B cell (primary cell): ENCODE measurements around the gene ATP2B3. TPM values are rescaled to one million over a fixed set of nuclear protein-coding genes. Genes with fewer than 3 reads are reported as not detected.

Source experiments
- ATAC-seq: fragments of 200-7000 bp; cut with Tn5 transposase; one replicate; pipeline ENCODE4 v1.10.0; 2021; ENCODE audit warnings: low read depth, mild to moderate bottlenecking, moderate number of reproducible peaks, moderate library complexity
- CTCF ChIA-PET: fragments of 350-600 bp; sonication (Branson Sonifier 250); formaldehyde crosslinking; loops from one replicate; lab custom pipeline; 2021; ENCODE audit warnings: antibody characterized with exemption, inconsistent platforms; lab: Charles Lee
- POLR2A ChIA-PET: fragments of 350-600 bp; sonication (Branson Sonifier 250); formaldehyde crosslinking; loops from one replicate; lab custom pipeline; 2021; ENCODE audit warnings: antibody characterized with exemption; lab: Charles Lee
- DNase-seq: peaks from one replicate; pipeline ENCODE4 v3.0.0; 2013
- H2AFZ ChIP-seq: 2 replicates; pipeline ENCODE4 v1.6.1; 2012; ENCODE audit warnings: mild to moderate bottlenecking, low read depth, low read length; ENCODE audit not compliant: insufficient read depth, poor library complexity, severe bottlenecking
- H3K27ac ChIP-seq, 2 donors: 1 replicate in 1 of 2; 2 replicates in 1 of 2; pipeline ENCODE4 v1.5.1; 2012 to 2013; ENCODE audit warnings: low read length in 2 of 2, mild to moderate bottlenecking in 2 of 2, moderate library complexity in 1 of 2
- H3K27me3 ChIP-seq, 4 experiments: fragments of 200-600 bp in 1 of 4; sonication (generic) in 1 of 4; replicated peaks in 1 of 4; 1 replicate in 2 of 4; 2 replicates in 2 of 4; pipeline versions ENCODE4 v1.6.1 to v1.7.0; 2013 to 2016; ENCODE audit warnings: low read length in 3 of 4, mild to moderate bottlenecking in 2 of 4, mixed read lengths in 1 of 4, moderate library complexity in 1 of 4; ENCODE audit not compliant: insufficient read depth in 4 of 4, control insufficient read depth in 3 of 4; ENCODE audit errors: control extremely low read depth in 1 of 4
- H3K36me3 ChIP-seq, 2 experiments: replicated peaks in 1 of 2; 1 replicate in 1 of 2; 2 replicates in 1 of 2; pipeline versions ENCODE4 v1.6.1 to v1.7.1; 2013; ENCODE audit warnings: low read length in 1 of 2; ENCODE audit not compliant: insufficient read depth in 2 of 2, control insufficient read depth in 1 of 2; ENCODE audit errors: control extremely low read depth in 1 of 2, extremely low read depth in 1 of 2
- H3K4me1 ChIP-seq, 2 donors: fragments of 200-600 bp in 1 of 2; sonication (generic) in 1 of 2; 1 replicate in 1 of 2; 2 replicates in 1 of 2; pipeline versions ENCODE4 v1.5.1 to v1.6.1; 2013 to 2017; ENCODE audit warnings: low read length in 2 of 2; ENCODE audit not compliant: control insufficient read depth in 2 of 2, insufficient read depth in 2 of 2
- H3K4me2 ChIP-seq: replicated peaks from 2 replicates; pipeline ENCODE3; 2012; ENCODE audit warnings: mild to moderate bottlenecking, low read depth, low read length; ENCODE audit not compliant: poor library complexity, severe bottlenecking
- H3K4me3 ChIP-seq, 5 experiments: fragments of 200-600 bp in 1 of 5; sonication (generic) in 1 of 5; 1 replicate in 3 of 5; 2 replicates in 2 of 5; pipeline versions ENCODE4 v1.5.1 to v1.7.0; 2011 to 2016; ENCODE audit warnings: low read length in 4 of 5, mild to moderate bottlenecking in 4 of 5, low read depth in 2 of 5, control low read depth in 1 of 5, moderate library complexity in 1 of 5; ENCODE audit not compliant: insufficient read depth in 1 of 5; ENCODE audit errors: control extremely low read depth in 1 of 5, extremely low read depth in 1 of 5
- H3K79me2 ChIP-seq: fragments of 200-600 bp; sonication (generic); one replicate; pipeline ENCODE4 v1.6.0; 2016; ENCODE audit warnings: low read length; ENCODE audit not compliant: control insufficient read depth, insufficient read depth
- H3K9ac ChIP-seq: fragments of 200-600 bp; sonication (generic); 2 replicates; pipeline ENCODE4 v1.6.1; 2017; ENCODE audit warnings: mild to moderate bottlenecking, low read length, moderate library complexity
- H3K9me3 ChIP-seq, 3 donors: one replicate each; pipeline versions ENCODE4 v1.6.1 to v1.7.1; 2013; ENCODE audit warnings: low read length in 2 of 3; ENCODE audit not compliant: control insufficient read depth in 2 of 3, insufficient read depth in 1 of 3; ENCODE audit errors: control extremely low read depth in 1 of 3
- H4K20me1 ChIP-seq: 2 replicates; pipeline ENCODE4 v1.6.0; 2012; ENCODE audit warnings: mild to moderate bottlenecking, low read length; ENCODE audit not compliant: insufficient read depth, control insufficient read depth, poor library complexity, severe bottlenecking
- H3K27ac Mint-ChIP-seq: one replicate; pipeline ENCODE4 v1.8.0; 2021; ENCODE audit warnings: mixed read lengths
- H3K27me3 Mint-ChIP-seq: one replicate; pipeline ENCODE4 v1.8.0; 2021; ENCODE audit warnings: mixed read lengths
- H3K4me1 Mint-ChIP-seq: one replicate; pipeline ENCODE4 v1.8.0; 2021; ENCODE audit warnings: mixed read lengths
- H3K4me3 Mint-ChIP-seq: one replicate; pipeline ENCODE4 v1.8.0; 2021; ENCODE audit warnings: mixed read lengths
- H3K9me3 Mint-ChIP-seq: one replicate; pipeline ENCODE4 v1.8.0; 2022; ENCODE audit warnings: mixed read lengths; ENCODE audit not compliant: insufficient read depth
- EZH2 ChIP-seq: IDR thresholded peaks from 2 replicates; pipeline ENCODE4 v1.6.1; 2012; ENCODE audit warnings: borderline replicate concordance, low read depth, mild to moderate bottlenecking, moderate library complexity, low read length; ENCODE audit not compliant: insufficient read depth, poor library complexity, severe bottlenecking
- WGBS: methylation state at CpG from one replicate; pipeline ENCODE4 v1.1.5; 2013; ENCODE audit warnings: missing lambda C conversion rate; ENCODE audit not compliant: insufficient coverage; 5-methylcytosine and 5-hydroxymethylcytosine counted together
- intact Hi-C: fragments of 100-400 bp; cut with micrococcal nuclease; formaldehyde crosslinking; loops from one replicate; pipeline ENCODE4 v1.10.0; 2022
- polyA plus RNA-seq: library from polyadenylated mRNA; depleted of rRNA; stranded (reverse); fragments of >200 nt; gene quantifications from 2 replicates; pipeline ENCODE4 v1.2.3, GENCODE V29; 2012
- total RNA-seq, 2 donors: library from RNA; stranded (reverse); fragments of 120-200 nt in 1 of 2; gene quantifications; 1 replicate in 1 of 2; 2 replicates in 1 of 2; pipeline versions ENCODE4 v1.2.3 to v1.2.4, GENCODE V29; 2013 to 2022
- TF ChIP-seq, protein P1 (sequence below): fragments of 200-600 bp; IDR thresholded peaks from one replicate; pipeline ENCODE4 v1.8.0; 2022; ENCODE audit warnings: antibody characterized with exemption, mild to moderate bottlenecking

The ATP2B3 gene
- total and polyA plus RNA-seq, 2 donors (not counting 1 experiment from before 2014, with no cell fraction given) = not detected

DNA sequence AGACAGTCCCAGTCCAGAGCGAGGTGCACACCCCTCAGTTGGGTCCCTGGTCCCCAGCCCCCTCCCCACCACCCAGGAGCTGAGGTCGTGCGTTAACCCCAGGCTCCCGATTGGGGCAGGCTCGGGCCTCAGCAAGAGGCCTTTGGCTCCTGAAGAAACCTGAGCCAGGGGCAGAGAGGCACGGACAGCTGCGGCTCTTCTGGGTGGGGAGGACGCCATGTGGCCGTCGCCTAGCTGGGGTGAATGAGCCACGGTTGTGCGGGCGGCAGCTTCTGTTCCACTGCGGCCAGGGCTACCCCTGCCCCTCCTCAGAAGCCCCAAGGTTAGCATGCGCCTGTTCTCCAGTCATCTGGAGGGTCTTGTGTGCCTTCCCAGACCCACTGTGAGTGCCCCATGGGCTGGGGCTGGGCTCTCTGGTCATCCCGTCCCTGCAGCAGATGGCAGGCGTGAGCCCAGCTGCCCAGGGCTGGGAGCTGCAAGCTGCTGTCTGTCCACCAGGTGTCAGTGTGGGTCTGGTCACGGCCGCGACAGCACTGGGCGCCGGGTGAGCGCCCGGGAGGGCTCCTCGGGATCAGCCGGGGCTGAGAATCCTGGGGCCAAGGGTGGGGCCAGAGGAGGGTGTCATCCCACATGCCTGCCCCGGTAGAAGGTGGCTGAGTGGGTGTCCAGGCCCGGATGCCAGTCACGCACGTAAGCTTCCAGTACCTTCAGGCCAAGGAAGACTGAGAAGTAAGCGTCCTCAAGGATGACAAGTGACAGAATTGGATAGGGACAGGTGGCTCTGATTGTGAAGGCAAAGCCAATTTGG lies 21.9 kb downstream of the ATP2B3 start:
- Histone ChIP-seq H3K9me3 (no peaks in the 10 kb centered on the region), H3K4me1 (peaks cover 0 to 3% of the 10 kb centered on the region in 2 donors), H3K9ac (no peak overlapping the region), H3K27ac (no peak overlapping the region), H4K20me1 (no peaks in the 10 kb centered on the region), H3K27me3 (no peaks in the 10 kb centered on the region), H3K4me3 (no peak overlapping the region), H2AFZ (peak overlapping the region; percentile 13), H3K79me2 (no peaks in the 10 kb centered on the region), H3K4me2 (peak overlapping the region; percentile 23), H3K36me3 (no peaks in the 10 kb centered on the region)
- ATAC-seq = peak; percentile 93
- H3K4me3 Mint-ChIP-seq = no peak overlapping the region
- TF ChIP-seq, protein P1, sequence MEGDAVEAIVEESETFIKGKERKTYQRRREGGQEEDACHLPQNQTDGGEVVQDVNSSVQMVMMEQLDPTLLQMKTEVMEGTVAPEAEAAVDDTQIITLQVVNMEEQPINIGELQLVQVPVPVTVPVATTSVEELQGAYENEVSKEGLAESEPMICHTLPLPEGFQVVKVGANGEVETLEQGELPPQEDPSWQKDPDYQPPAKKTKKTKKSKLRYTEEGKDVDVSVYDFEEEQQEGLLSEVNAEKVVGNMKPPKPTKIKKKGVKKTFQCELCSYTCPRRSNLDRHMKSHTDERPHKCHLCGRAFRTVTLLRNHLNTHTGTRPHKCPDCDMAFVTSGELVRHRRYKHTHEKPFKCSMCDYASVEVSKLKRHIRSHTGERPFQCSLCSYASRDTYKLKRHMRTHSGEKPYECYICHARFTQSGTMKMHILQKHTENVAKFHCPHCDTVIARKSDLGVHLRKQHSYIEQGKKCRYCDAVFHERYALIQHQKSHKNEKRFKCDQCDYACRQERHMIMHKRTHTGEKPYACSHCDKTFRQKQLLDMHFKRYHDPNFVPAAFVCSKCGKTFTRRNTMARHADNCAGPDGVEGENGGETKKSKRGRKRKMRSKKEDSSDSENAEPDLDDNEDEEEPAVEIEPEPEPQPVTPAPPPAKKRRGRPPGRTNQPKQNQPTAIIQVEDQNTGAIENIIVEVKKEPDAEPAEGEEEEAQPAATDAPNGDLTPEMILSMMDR = peak; percentile 76
- TF ChIP-seq EZH2 = no peak
- peak; percentile 68 for DNase-seq
- POLR2A ChIA-PET = interaction anchor here (1.0 kb wide), 1 partner anchor 503 kb away, joined by 3 read pairs; no protein-coding TSS in a partner anchor
- H3K9me3 Mint-ChIP-seq = no peaks in the 10 kb centered on the region
- intact Hi-C loops = loop anchor here (1.0 kb wide), 2 partner anchors 110 to 129 kb away; no protein-coding TSS in a partner anchor
- H3K27me3 Mint-ChIP-seq = peaks cover 3% of the 10 kb centered on the region
- H3K4me1 Mint-ChIP-seq = no peaks in the 10 kb centered on the region
- CTCF ChIA-PET = interaction anchor here (0.7 to 6.1 kb wide), 16 partner anchors 10 to 596 kb away, joined by 3 to 95 read pairs (median 4); partner anchors contain the start of gene DUSP9
- no peak overlapping the region for H3K27ac Mint-ChIP-seq
- WGBS = 32% methylated on average over 25 of the region's 31 CpGs

DNA sequence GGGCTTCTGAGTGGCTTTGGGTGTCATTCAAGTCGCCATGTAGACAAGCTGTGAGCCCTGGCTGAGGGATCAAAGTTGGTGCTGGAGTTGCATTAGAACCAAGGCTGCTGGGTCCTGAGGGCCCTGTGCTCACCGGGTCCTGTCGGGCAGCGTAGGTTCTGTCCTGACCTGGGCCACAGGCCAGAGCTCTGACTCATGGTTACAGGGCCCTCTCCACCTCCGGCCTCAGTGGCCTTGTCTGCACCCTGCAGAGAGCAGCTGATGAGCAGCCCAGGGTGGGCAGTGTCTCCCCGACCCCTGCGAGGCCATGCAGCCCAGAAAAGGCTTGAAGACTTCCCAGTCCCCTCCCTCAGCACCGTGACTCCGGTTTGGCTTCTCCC lies 22.5 kb downstream of the ATP2B3 start:
- DNase-seq = no peak
- Histone ChIP-seq H3K36me3 (no peaks in the 10 kb centered on the region), H3K9ac (no peak overlapping the region), H3K27ac (no peak overlapping the region), H3K27me3 (no peaks in the 10 kb centered on the region), H2AFZ (peak overlapping the region; percentile 13), H3K4me2 (no peak overlapping the region), H3K79me2 (no peaks in the 10 kb centered on the region), H3K4me1 (peaks cover 0 to 3% of the 10 kb centered on the region in 2 donors), H4K20me1 (no peaks in the 10 kb centered on the region), H3K4me3 (no peak overlapping the region), H3K9me3 (no peaks in the 10 kb centered on the region)
- intact Hi-C loops = loop anchor here (1.0 kb wide), 2 partner anchors 109 to 128 kb away; no protein-coding TSS in a partner anchor
- CTCF ChIA-PET = interaction anchor here (0.7 to 6.1 kb wide), 11 partner anchors 12 to 407 kb away, joined by 3 to 95 read pairs (median 4); partner anchors contain the start of gene DUSP9
- Mint-ChIP-seq H3K4me3 (no peak overlapping the region), H3K9me3 (no peaks in the 10 kb centered on the region), H3K4me1 (no peaks in the 10 kb centered on the region), H3K27ac (no peak overlapping the region), H3K27me3 (peaks cover 3% of the 10 kb centered on the region)
- TF ChIP-seq, protein P1 = no peak
- no peak for TF ChIP-seq EZH2
- 84% methylated on average over 6 of the region's 9 CpGs for WGBS
- POLR2A ChIA-PET = no interaction called here
- ATAC-seq = no peak
